Stimulated activated CD4-positive, alpha-beta T cell treated with anti-CD3 and anti-CD28 coated beads, TNF-alpha, amount 100 ng/mL, for 24 hours (primary cell): Measurements from ENCODE around the gene PAX6.

ENCODE experiments used
- DNase-seq, 3 experiments: peaks; one replicate each; pipeline ENCODE4 v3.0.0-alpha.2; 2020; ENCODE audit warnings: low read depth in 3 of 3

The PAX6 gene

GRCh38 chr11:31808721-31809540, 2.2 kb downstream of the PAX6 start:
- no peak for DNase-seq

GRCh38 chr11:31807799-31808667, 3.1 kb downstream of the PAX6 start:
- no peak for DNase-seq

GRCh38 chr11:31806928-31807798, 4.0 kb downstream of the PAX6 start:
- DNase-seq: no peak

GRCh38 chr11:31806186-31806927, 4.8 kb downstream of the PAX6 start:
- no peak for DNase-seq

GRCh38 chr11:31805629-31806185, 5.4 kb downstream of the PAX6 start:
- no peak for DNase-seq

- no peak for DNase-seq
These were observed 6.0 kb downstream of the PAX6 start for GRCh38 chr11:31805037-31805628.

GRCh38 chr11:31804312-31805036, 6.6 kb downstream of the PAX6 start:
- DNase-seq: no peak

- DNase-seq: no peak
These were observed 7.3 kb downstream of the PAX6 start for GRCh38 chr11:31803813-31804311.

- DNase-seq: no peak
These were observed 7.9 kb downstream of the PAX6 start for GRCh38 chr11:31802990-31803812.

GRCh38 chr11:31802609-31802989, 8.5 kb downstream of the PAX6 start:
- DNase-seq: no peak

GRCh38 chr11:31802000-31802551, 9.0 kb downstream of the PAX6 start:
- no peak for DNase-seq

GRCh38 chr11:31801298-31801702, 9.8 kb downstream of the PAX6 start:
- no peak for DNase-seq

- no peak for DNase-seq
These were observed 10.5 kb downstream of the PAX6 start for GRCh38 chr11:31800398-31801265.

GRCh38 chr11:31799435-31800397, 11.4 kb downstream of the PAX6 start:
- no peak for DNase-seq

GRCh38 chr11:31798554-31799434, 12.3 kb downstream of the PAX6 start:
- no peak for DNase-seq
